HS-5 (cell line): ENCODE measurements around the gene MOXD1.
"Not testable (repeated sequence)": the region's sequence is repeated elsewhere in the genome, so short reads cannot be mapped to it uniquely, and the experiment has no call there.

Experiments used
- DNase-seq: peaks from one replicate; pipeline ENCODE4 v3.0.0-alpha.2; 2012; ENCODE audit warnings: low read depth

MOXD1 gene

DNA sequence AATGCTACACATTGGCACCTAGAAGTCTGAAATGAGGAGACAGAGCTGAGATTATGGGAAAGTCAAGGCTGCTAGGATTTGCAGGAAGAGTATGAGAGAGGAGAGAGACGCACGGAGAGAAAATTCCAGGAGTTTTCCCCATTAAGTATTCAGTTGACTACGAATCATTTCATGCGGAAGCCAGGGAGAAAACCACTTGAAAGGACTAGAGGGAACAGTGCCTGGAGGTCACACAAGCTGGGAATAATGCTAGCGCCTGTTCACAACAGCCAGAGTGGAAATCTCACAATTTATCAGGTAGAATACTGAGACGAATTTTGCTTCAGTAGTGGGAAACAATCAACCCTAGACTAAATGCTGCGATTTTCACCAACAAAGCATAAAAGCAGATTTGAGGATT, 118.6 kb downstream of the MOXD1 start:
- DNase-seq, result no peak

GRCh38 chr6:132280436-132280835, 120.8 kb downstream of the MOXD1 start:
- DNase-seq, result no peak

GRCh38 chr6:132279592-132280139, 121.6 kb downstream of the MOXD1 start:
- DNase-seq, result peak; percentile 73

GRCh38 chr6:132275066-132275970, 126.0 kb downstream of the MOXD1 start:
- DNase-seq, result no peak

- DNase-seq, result no peak
Observed at GRCh38 chr6:132272776-132273175, 128.5 kb downstream of the MOXD1 start.

GRCh38 chr6:132270726-132271402, 130.4 kb downstream of the MOXD1 start:
- no peak for DNase-seq

DNA sequence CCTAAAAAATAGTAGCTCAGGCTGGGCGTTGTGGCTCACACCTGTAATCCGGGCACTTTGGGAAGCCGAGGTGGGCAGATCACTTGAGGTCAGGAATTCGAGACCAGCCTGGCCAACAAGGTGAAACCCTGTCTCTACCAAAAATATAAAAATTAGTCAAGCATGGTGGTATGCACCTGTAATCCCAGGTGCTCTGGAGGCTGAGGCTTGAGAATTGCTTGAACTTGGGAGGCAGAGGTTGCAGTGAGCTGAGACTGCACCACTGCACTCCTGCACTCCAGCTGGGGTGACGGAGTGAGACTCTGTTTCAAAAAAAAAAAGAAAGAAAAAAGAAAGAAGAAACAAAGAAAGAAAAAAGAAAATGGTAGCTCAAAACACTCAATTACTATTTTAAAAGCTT, 132.6 kb downstream of the MOXD1 start:
- not testable (repeated sequence) for DNase-seq

DNA sequence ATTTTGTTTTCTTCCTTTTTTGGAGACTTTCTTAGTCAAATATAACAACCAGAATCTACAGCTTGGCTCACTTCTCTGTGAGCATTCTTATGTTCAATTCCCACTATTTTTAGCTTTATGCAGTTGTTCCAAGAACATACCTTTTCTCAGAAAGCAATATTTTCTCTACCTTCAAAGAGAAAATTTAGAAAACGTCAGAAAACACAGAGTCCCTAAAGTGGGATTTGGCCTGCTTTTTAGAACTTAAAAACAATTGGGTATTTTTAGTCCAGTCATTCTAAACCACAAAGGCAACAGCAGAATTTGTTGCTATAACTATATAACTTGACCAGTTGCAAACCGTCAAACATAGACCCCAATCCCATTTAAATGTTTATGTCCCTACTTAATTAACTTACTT, 133.1 kb downstream of the MOXD1 start:
- no peak for DNase-seq

DNA sequence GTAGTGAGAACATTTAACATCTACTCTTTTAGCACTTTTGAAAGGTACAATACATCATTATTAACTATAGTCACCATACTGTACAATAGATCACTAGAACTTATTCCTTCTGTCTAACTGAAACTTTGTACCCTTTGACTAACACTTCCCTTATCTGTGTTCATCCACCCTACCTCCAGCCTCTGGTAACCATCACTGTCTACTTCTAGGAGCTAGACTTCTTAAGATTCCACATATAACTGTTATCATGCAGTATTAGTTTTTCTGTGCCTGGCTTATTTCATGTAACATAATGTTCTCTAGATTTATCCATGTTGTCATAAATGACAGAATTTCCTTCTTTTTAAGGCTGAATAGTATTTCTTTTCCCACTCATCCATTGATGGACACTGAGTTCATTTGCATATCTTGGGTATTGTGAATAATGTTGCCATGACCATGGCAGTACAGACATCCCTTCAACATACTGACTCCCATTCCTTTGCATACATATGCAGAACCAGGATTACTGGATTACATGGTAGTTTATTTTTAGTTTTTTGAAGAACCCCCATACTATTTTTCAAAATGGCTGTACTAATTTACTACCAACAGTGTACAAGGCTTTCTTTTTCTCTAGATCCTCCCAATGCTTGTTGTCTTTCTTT, 135.7 kb downstream of the MOXD1 start:
- no peak for DNase-seq

- no peak for DNase-seq
Observed at GRCh38 chr6:132264021-132264500, 137.2 kb downstream of the MOXD1 start.

- no peak for DNase-seq
Observed at GRCh38 chr6:132261354-132261753, 139.9 kb downstream of the MOXD1 start.

- no peak for DNase-seq
Observed at GRCh38 chr6:132259070-132259469, 142.2 kb downstream of the MOXD1 start.

- DNase-seq, result no peak
Observed at GRCh38 chr6:132257561-132257960, 143.7 kb downstream of the MOXD1 start.

- no peak for DNase-seq
Observed at GRCh38 chr6:132256457-132256856, 144.8 kb downstream of the MOXD1 start.

DNA sequence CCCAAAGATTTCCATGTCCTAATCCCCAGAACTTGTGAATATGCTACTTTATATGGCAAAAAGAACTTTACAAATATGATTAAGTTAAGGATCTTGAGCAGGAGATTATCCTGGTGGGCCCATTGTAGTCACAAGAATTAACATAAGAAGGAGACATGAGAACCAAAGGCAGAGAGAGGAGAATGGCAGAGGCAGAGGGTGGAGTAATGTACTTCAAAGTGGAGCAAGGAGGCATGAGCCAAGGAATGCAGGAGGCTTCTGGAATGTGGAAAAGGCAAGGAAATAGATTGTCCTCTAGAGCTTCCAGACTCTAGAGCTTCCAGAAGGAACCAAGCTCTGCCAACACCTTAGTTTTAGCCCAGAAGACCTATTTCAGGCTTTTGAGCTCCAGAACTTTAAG, 147.4 kb downstream of the MOXD1 start:
- DNase-seq, result no peak

- no peak for DNase-seq
Observed at GRCh38 chr6:132253211-132253610, 148.1 kb downstream of the MOXD1 start.

DNA sequence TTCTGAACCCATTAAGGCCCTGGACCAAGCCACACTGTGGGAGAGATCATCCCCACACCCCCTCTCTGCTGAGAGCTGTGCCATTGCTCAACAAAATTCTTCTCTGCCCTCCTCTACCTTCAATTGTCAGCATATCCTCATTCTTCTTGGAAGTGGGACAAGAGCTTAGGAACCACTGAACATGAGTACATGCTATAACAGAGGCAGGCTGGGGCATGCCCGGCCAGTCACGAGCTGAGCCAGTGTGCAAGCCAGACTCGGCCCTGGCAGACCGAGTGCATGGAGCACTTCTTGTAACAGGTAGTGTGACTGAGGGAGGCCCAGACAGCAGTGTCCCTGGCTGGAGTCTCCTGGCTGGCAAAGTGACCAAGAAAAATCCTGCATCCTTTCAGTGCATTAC, 149.2 kb downstream of the MOXD1 start:
- DNase-seq, result no peak

GRCh38 chr6:132251711-132252110, 149.6 kb downstream of the MOXD1 start:
- no peak for DNase-seq

DNA sequence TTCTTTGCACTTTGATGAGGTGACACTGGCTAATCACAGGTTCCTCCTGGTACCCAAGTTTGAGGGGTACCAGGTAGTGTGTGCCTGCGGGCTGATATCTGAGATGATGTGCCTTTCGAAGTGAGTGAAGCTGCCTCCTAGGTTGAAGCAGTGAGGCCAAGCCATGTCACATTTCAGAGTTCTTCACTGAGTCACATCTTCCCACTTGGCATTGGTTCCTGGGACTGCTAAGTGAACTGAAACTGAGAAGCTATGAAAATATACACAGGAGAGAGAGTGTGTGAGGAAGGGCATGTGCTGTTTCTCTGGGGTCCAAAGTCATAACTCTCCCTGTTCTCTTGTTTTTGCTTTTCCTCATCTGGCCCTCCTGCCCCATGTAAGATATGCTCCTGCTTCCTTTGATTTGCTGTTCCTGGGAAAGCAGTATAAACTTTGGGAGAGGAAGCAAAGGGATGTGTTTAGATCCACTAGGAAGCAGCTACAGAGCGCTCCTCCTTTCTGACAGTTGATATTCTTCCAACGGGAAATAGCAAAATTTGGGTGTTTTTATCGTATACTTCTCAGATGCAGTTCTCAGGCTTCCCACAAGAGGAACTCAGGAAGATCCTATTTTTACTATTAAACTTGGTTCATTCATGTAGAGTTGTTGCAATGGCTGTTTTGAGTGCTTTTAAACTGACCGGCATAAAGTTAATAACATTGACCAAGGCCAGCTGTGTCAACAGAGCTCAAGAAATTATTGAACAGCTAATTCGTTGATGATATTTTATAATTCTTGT, 153.7 kb downstream of the MOXD1 start:
- DNase-seq, result no peak

- no peak for DNase-seq
Observed at GRCh38 chr6:132246632-132247270, 154.5 kb downstream of the MOXD1 start.

DNA sequence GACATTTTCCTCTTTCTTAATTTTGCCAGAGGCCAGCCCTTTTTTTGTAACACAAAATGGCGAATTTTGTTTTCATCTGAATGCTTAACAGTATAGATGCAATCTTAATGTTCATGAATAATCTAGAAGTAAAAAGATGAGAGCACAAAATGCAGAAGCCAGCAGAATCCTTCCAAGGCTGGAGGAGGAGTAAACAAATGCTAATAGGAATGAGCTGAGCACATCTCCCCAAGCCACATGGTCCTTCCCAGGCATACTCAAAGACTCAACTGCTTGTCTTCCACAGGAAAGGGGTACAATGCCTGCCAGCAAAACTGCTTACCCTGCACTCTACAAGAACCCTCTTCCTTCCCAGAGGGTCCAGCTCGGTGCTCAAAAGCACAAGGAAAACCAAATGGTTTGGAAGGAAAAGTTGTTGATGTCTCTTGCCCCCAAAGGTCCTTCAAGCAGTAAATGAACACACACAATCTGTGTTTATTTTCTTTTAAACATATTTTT, 155.1 kb downstream of the MOXD1 start:
- DNase-seq, result no peak
